Endothelial cell of umbilical vein (primary cell): ENCODE measurements around the gene FAM180A. TPM values are rescaled to one million over a fixed set of nuclear protein-coding genes. Genes with fewer than 3 reads are reported as not detected.

Source experiments
- BruUV-seq: library from RNA; stranded (reverse); fragments of 400-500 nt; replicated peaks from 2 replicates; lab custom pipeline; 2021; lab: Mats Ljungman, UMichigan
- CTCF ChIA-PET: fragments of 300-600, 350-600 bp; sonication (Branson Sonifier 250); formaldehyde crosslinking; loops from one replicate; lab custom pipeline; 2021; ENCODE audit warnings: antibody characterized with exemption, inconsistent platforms; lab: Charles Lee
- POLR2A ChIA-PET: fragments of 300-600, 350-600 bp; sonication (Branson Sonifier 250); formaldehyde crosslinking; loops from one replicate; lab custom pipeline; 2021; ENCODE audit warnings: antibody characterized with exemption, inconsistent platforms; lab: Charles Lee
- DNase-seq: peaks from one replicate; pipeline ENCODE4 v3.0.0-alpha.2; 2011; ENCODE audit warnings: low read depth, low spot score
- FAIRE-seq: peaks from 2 replicates; lab custom pipeline; 2011; peaks lifted over from hg19 to GRCh38; lab: Jason Lieb, UNC
- H2AFZ ChIP-seq: 2 replicates; pipeline ENCODE4 v1.6.0; 2012; ENCODE audit warnings: low read depth, low read length, control low read depth, inconsistent platforms
- H3K27ac ChIP-seq: 2 replicates; pipeline ENCODE4 v1.5.1; 2011; ENCODE audit warnings: low read depth, mild to moderate bottlenecking, control low read depth, low read length, moderate library complexity; ENCODE audit not compliant: insufficient read depth
- H3K27me3 ChIP-seq, 2 experiments: 2 replicates each; pipeline versions ENCODE4 v1.6.0 to v1.6.1; 2011; ENCODE audit warnings: low read length in 2 of 2, mixed read lengths in 1 of 2; ENCODE audit not compliant: control insufficient read depth in 2 of 2, insufficient read depth in 2 of 2
- H3K36me3 ChIP-seq, 2 experiments: 2 replicates in 1 of 2; 3 replicates in 1 of 2; pipeline ENCODE4 v1.5.1; 2011; ENCODE audit warnings: low read length in 2 of 2, mild to moderate bottlenecking in 1 of 2, moderate library complexity in 1 of 2; ENCODE audit not compliant: control insufficient read depth in 2 of 2, insufficient read depth in 2 of 2; ENCODE audit errors: extremely low read depth in 1 of 2
- H3K4me1 ChIP-seq: 3 replicates; pipeline ENCODE4 v1.5.1; 2011; ENCODE audit warnings: mild to moderate bottlenecking, low read length; ENCODE audit not compliant: control insufficient read depth, insufficient read depth; ENCODE audit errors: extremely low read depth
- H3K4me2 ChIP-seq: 2 replicates; pipeline ENCODE4 v1.6.1; 2011; ENCODE audit warnings: low read length, control low read depth, mixed read lengths; ENCODE audit not compliant: insufficient read depth
- H3K4me3 ChIP-seq, 3 experiments: fragments of 200-600 bp in 1 of 3; sonication (generic), shearing (Covaris generic) in 1 of 3; replicated peaks in 1 of 3; 2 replicates each; pipeline ENCODE4 v1.5.1; 2011 to 2016; ENCODE audit warnings: control low read depth in 3 of 3, low read length in 3 of 3, mild to moderate bottlenecking in 2 of 3, inconsistent platforms in 1 of 3, low read depth in 1 of 3, moderate library complexity in 1 of 3; ENCODE audit not compliant: insufficient read depth in 1 of 3
- H3K79me2 ChIP-seq: 2 replicates; pipeline ENCODE4 v1.6.0; 2012; ENCODE audit warnings: low read length, inconsistent platforms; ENCODE audit not compliant: control insufficient read depth, insufficient read depth
- H3K9ac ChIP-seq: replicated peaks from 2 replicates; pipeline ENCODE3; 2011; ENCODE audit warnings: low read length, control low read depth; ENCODE audit not compliant: insufficient read depth; ENCODE audit errors: extremely low read depth
- H3K9me1 ChIP-seq: replicated peaks from 3 replicates; pipeline ENCODE4 v1.6.0; 2011; ENCODE audit warnings: mild to moderate bottlenecking, low read length; ENCODE audit not compliant: control insufficient read depth, insufficient read depth; ENCODE audit errors: extremely low read depth
- H3K9me3 ChIP-seq: replicated peaks from 2 replicates; pipeline ENCODE4 v1.5.1; 2012; ENCODE audit warnings: low read length, inconsistent platforms; ENCODE audit not compliant: control insufficient read depth, insufficient read depth
- H4K20me1 ChIP-seq: replicated peaks from 2 replicates; pipeline ENCODE3; 2011; ENCODE audit warnings: mild to moderate bottlenecking, low read length; ENCODE audit not compliant: control insufficient read depth, insufficient read depth; ENCODE audit errors: extremely low read depth
- CTCF ChIP-seq, 2 donors: IDR thresholded peaks; 1 replicate in 1 of 2; 2 replicates in 1 of 2; pipeline ENCODE4 v1.5.1; 2011; ENCODE audit warnings: low read length in 2 of 2, mild to moderate bottlenecking in 2 of 2, moderate library complexity in 2 of 2, control low read depth in 1 of 2, inconsistent platforms in 1 of 2, low read depth in 1 of 2; ENCODE audit not compliant: insufficient read depth in 1 of 2; ENCODE audit errors: extremely low read depth in 1 of 2
- FOS ChIP-seq: IDR thresholded peaks from 2 replicates; pipeline ENCODE4 v1.6.1; 2011; ENCODE audit warnings: mild to moderate bottlenecking, low read length, moderate library complexity, borderline replicate concordance; ENCODE audit not compliant: insufficient read depth
- MAX ChIP-seq: IDR thresholded peaks from 2 replicates; pipeline ENCODE4 v1.6.1; 2011; ENCODE audit not compliant: insufficient read depth, insufficient read length
- MYC ChIP-seq: IDR thresholded peaks from one replicate; pipeline ENCODE4 v1.6.1; 2011; ENCODE audit warnings: mild to moderate bottlenecking, low read depth, low read length
- POLR2AphosphoS5 ChIP-seq: IDR thresholded peaks from 2 replicates; pipeline ENCODE4 v1.6.1; 2012; ENCODE audit warnings: low read depth, mild to moderate bottlenecking, control low read depth, low read length, moderate library complexity; ENCODE audit not compliant: insufficient read depth
- dilution Hi-C: fragments of 300-500 bp; cut with MboI; formaldehyde crosslinking; loops from one replicate; pipeline ENCODE4 v1.15.0; 2019; ENCODE audit warnings: low sequenced_read_pairs; ENCODE audit not compliant: extremely low pct_ligation_motif_present
- intact Hi-C: fragments of 100-400 bp; cut with micrococcal nuclease; formaldehyde crosslinking; loops from one replicate; pipeline ENCODE4 v1.10.0; 2022
- polyA plus RNA-seq, 4 experiments: library from polyadenylated mRNA; depleted of rRNA in 3 of 4; stranded (reverse) in 3 of 4; unstranded in 1 of 4; fragments of >200 nt; gene quantifications; 2 replicates each; pipeline versions ENCODE4 v1.2.1 to v1.2.3, GENCODE V29; 2011 to 2012; ENCODE audit warnings: missing spikeins in 1 of 4
- total RNA-seq: library from RNA; stranded (reverse); gene quantifications from 2 replicates; pipeline ENCODE4 v1.2.3, GENCODE V29; 2021

FAM180A gene
- total and polyA plus RNA-seq, 2 donors (not counting 3 experiments of a cell fraction or from before 2014, with no cell fraction given): not detected

- no peak for DNase-seq
- TF ChIP-seq POLR2AphosphoS5 (no peak), FOS (no peak), MYC (no peak), MAX (no peak), CTCF (IDR thresholded peaks at IDR 0.05; ENCODE audit: extremely low read depth in 1 of 2, insufficient read depth in 1 of 2, low read depth in 1 of 2, low read length in 2 of 2) (no peak)
- no TSS peak for BruUV-seq
- ChIA-PET CTCF (interaction anchor here (2.1 kb wide), 1 partner anchor 33 kb away, joined by 7 read pairs; no protein-coding TSS in a partner anchor), POLR2A (no interaction called here)
- intact Hi-C loops (no loop called here), dilution Hi-C loops (no loop called here)
- no peak for FAIRE-seq
- no peaks in the 10 kb centered on the region for H3K79me2 ChIP-seq
- H3K36me3 ChIP-seq: no peaks in the 10 kb centered on the region
- H3K4me2 ChIP-seq: no peak overlapping the region
- H2AFZ ChIP-seq: no peak overlapping the region
- H3K9me3 ChIP-seq: no peaks in the 10 kb centered on the region
- no peaks in the 10 kb centered on the region for H3K9me1 ChIP-seq
- no peak overlapping the region for H3K4me3 ChIP-seq
- H3K27me3 ChIP-seq: no peaks in the 10 kb centered on the region
- H3K9ac ChIP-seq: no peak overlapping the region
- no peaks in the 10 kb centered on the region for H4K20me1 ChIP-seq
- H3K27ac ChIP-seq: no peak overlapping the region
- peaks cover 6% of the 10 kb centered on the region for H3K4me1 ChIP-seq
Measured at GRCh38 chr7:135706038-135706742, 42.4 kb downstream of the FAM180A start.
